Forelimb muscle (tissue), 1 donor: ENCODE results near the gene KDM4B. TPM values are rescaled to one million over a fixed set of nuclear protein-coding genes. Genes with fewer than 3 reads are reported as not detected.

Experiments
- DNase-seq: peaks from one replicate; pipeline ENCODE4 v3.0.0-alpha.2; 2013; ENCODE audit warnings: low read depth
- polyA plus RNA-seq: library from polyadenylated mRNA; unstranded; fragments of 120-200 nt; gene quantifications from one replicate; pipeline ENCODE4 v1.2.1, GENCODE V29; 2013; ENCODE audit not compliant: insufficient read length

KDM4B gene
- polyA plus RNA-seq, 1 donor, result 19.8 TPM

- no peak for DNase-seq
Observed at GRCh38 chr19:5200844-5201243, 231.9 kb downstream of the KDM4B start.

- DNase-seq, result no peak
Observed at GRCh38 chr19:5202553-5202952, 233.6 kb downstream of the KDM4B start.

Other genes starting within 250 kb of the KDM4B start
- gene DPP9, start 245.3 kb upstream of the KDM4B start, polyA plus RNA-seq, result 24.2 TPM
- 3.2 TPM for gene FEM1A, start 177.4 kb upstream of the KDM4B start, polyA plus RNA-seq
- gene TICAM1, start 137.4 kb upstream of the KDM4B start, polyA plus RNA-seq, result 4.0 TPM
- 37.5 TPM for gene PLIN3, start 101.4 kb upstream of the KDM4B start, polyA plus RNA-seq
- gene ARRDC5, start 66.2 kb upstream of the KDM4B start, polyA plus RNA-seq, result not detected
- 30.7 TPM for gene UHRF1, start 59.6 kb upstream of the KDM4B start, polyA plus RNA-seq